Stimulated activated CD4-positive, alpha-beta T cell treated with anti-CD3 and anti-CD28 coated beads, Interleukin-2, amount 100 ng/mL, for 24 hours (primary cell): ENCODE measurements around the gene IREB2.

Experiments used
- DNase-seq, 2 donors: peaks; one replicate each; pipeline ENCODE4 v3.0.0-alpha.2; 2020

IREB2 gene

DNA sequence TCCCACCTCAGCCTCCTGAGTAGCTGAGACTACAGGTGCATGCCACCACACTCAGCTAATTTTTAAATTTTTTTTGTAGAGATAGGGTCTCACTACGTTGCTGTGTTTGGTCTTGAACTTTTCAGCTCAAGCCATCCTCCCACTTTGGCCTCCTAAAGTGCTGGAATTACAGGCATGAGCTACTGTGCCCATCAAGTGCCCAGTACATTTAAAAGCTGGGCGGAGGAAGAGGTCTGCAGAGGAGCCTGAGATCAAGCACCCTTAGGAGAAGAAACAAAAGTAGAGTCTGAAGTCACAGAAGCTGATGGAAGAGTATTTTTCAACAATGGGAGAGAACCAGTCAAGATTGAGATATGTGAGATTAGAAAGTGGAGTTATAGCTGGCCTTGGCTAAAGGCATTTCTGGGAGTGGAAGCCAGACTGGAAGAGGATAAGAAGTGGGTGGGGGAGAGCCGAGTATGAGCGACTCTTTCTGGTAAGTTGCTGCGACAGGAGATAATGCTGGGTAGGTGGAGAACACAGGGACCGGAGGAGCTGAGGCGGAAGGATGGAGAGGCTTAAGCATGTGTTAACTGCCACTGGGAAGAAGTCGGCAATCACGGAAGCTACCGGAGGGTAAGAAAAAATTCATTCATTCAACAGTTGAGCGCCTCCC is 782 bp upstream of the IREB2 start:
- no peak for DNase-seq

DNA sequence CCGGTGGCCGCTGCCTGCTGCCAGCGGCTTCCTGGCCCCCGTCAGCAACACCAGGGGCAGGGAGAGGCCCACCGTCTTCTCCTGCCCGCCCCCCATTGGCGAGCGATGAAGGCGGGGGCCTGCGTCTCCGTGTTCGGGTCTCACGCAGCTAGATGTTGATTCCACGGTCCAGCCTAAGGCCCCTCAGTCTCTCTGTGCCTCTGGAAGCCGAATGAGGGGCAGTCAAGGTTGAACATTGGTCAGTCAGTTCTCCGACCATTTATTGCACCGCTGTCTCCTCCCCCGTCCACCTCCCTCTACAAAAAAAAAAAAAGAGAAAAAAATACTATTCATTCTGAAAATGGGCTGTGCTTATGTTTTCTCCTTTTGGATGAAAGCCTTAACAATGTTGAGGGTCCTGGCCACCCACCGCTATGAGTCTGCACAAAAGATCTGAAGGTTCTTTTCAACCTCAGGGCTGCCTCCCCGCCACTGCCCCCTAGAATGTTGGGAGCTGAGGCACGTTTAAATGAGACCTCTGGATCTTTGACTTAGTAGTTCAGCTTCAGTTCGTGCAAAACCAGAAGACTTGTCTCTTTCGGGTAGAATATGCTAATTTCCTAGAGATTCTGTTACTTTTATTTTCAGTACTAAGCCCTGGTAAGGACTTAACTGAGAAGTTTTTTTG is 736 bp downstream of the IREB2 start:
- DNase-seq = peak; percentile 27 to 48

- no peak for DNase-seq
These were observed 2.7 kb downstream of the IREB2 start for GRCh38 chr15:78440375-78441373.

- DNase-seq = no peak
These were observed 6.2 kb downstream of the IREB2 start for GRCh38 chr15:78444255-78444654.

DNA sequence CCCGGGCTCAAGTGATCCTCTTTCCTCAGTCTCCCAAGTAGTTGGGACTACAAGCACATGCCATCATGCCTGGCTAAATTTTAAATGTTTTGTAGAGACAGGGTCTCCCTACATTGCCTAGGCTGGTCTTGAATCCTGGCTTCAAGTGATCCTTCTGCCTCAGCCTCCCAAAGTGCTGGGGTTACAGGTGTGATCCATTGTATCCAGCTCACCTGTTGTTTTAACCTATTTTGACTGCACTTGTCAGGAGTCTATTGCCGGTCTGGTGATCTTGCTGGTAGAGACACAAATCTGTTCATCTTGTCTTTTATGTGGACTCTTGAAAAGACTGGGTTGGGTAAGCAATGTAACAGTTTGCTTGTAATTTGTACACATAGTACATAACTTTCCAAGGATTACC is 7.9 kb downstream of the IREB2 start:
- no peak for DNase-seq

- no peak for DNase-seq
These were observed 8.5 kb downstream of the IREB2 start for GRCh38 chr15:78446551-78446950.

DNA sequence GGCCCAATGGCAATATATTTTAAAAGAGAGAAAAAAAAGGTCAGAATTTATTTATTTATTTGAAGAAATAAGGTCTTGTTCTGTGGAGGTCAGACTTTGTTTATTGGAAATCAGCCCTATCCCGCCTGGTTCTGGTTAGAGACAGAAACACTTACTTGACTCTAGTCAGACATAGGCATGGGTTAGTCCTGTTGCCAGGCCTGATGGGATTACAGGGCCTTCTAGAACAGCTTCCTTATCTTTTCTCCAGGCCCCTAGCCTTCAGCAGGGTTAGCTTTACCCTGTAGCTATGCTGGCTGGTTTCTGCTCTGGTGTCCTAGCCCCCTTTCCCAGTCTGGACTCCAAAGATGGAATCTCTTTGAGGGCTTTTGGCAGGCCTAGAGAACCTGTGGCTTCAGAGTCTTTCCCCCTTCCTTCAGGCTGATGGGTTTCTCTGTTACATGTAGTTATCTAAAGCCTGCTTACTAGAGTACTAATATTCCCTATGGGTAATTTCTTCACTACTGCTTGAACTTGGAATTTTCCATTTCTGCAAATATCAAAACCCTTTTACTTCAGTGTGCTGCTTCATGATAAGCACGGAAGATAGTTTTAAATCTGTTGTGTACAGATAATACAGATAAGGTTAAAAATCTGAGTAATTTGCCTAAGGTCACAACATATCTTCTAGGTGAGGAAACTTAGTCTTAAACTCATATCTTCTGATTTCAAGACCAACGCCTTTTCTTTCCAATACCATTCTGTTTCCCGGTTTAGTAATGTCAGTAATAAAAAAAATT is 10.6 kb downstream of the IREB2 start:
- no peak for DNase-seq

- DNase-seq = no peak
These were observed 11.4 kb downstream of the IREB2 start for GRCh38 chr15:78449220-78449999.

- DNase-seq = no peak
These were observed 12.4 kb downstream of the IREB2 start for GRCh38 chr15:78450285-78450858.

GRCh38 chr15:78452485-78452884 is 14.5 kb downstream of the IREB2 start:
- no peak for DNase-seq

DNA sequence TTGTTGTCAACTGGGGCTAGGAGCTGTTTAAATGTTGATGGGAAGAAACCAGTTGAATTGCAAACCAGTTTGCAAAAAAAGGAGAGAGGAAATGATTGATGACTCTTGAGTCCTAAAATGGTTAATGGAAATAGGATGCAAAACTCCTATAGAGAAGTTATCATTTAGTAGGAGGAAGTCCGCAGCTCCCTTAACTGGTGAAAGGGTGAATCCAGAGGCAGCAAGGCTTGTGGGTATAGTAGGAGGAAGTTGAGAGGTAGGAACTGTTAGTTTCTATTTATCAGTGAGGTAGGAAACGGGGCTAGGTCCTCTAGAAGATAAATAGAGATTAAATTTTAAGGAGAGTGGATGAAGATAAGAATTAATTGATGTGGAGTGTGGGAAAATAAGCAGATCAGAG is 15.4 kb downstream of the IREB2 start:
- no peak for DNase-seq

- no peak for DNase-seq
These were observed 17.0 kb downstream of the IREB2 start for GRCh38 chr15:78454992-78455391.

DNA sequence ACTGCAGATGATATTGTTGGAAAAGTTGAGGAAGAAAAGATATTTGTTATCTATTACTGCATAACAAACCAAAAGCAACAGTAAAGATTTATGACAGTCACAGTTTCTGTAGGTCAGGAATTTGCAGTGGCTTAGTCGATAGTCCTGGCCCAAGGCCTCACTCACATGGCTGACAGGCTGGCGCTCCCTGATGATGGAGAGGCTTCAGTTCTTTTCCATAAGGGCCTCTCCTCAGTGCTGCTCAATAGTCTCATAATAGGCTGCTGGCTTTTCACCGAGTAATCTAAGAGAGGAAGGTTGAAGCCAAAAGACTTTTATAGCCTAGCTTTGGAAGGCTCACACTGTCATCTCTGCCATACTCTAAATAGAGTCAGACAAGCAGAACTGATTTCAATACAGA is 17.7 kb downstream of the IREB2 start:
- DNase-seq = no peak

DNA sequence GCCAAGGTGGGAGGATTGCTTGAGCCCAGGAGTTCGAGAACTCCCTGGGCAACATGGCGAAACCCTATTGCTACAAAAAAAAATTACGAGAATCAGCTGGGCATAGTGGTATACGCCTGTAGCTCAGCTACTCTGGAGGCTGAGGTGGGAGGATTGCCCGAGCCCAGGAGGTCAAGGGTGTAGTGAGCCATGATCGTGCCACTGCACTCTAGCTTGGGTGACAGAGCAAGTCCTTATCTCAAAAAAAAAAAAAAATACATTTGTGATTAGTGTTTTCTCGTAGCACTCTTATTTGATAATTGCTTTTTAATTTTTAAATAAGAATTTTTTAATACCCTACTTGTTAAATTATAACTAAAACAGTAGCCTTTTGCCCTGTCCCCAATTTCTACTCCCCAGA is 18.4 kb downstream of the IREB2 start:
- no peak for DNase-seq

GRCh38 chr15:78457101-78457500 is 19.1 kb downstream of the IREB2 start:
- no peak for DNase-seq

DNA sequence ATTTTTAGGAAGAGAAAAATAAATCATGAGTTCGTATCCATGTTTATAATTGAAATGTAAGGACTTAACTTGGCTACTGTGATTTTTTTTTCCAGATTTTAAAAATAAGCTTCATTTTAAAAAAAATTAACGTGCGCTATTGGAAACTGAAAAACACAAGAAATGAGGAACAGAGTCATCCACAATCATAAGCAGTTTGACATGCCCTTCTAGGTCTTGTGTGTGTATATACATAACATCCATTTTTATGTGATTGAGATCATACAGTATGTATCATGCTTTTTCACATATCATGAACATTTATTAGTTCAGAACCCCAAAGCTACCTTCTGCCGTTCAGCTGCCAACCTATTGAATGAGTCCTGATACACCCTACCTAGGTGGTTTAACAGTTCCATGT is 22.7 kb downstream of the IREB2 start:
- DNase-seq = no peak

GRCh38 chr15:78461171-78461888 is 23.3 kb downstream of the IREB2 start:
- no peak for DNase-seq

GRCh38 chr15:78469031-78469430 is 31.0 kb downstream of the IREB2 start:
- no peak for DNase-seq

DNA sequence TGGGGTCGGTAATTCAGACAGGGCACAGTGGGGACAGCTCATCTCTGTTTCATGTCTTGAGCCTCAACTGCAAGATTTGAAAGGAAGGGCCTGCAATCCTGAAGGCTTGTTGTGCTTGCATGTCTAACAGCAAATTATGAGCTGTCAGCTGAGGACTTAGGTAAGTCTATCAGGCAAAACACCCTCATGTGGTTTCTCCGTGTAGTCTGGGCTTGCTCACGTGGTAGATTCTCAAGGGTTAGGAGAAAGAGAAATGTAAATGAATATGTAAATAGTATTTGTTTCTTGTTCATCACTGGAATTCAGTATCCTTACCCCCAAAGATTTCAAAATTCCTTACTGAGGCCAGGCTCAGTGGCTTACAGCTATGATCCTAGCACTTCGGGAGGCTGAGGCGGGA is 39.3 kb downstream of the IREB2 start:
- DNase-seq = no peak

GRCh38 chr15:78479650-78480049 is 41.6 kb downstream of the IREB2 start:
- no peak for DNase-seq

- DNase-seq = no peak
These were observed 43.9 kb downstream of the IREB2 start for GRCh38 chr15:78481917-78482316.
